IPS-NIHi7 (cell line): ENCODE measurements around the gene NOC4L.
"Not testable (repeated sequence)": the region's sequence is repeated elsewhere in the genome, so short reads cannot be mapped to it uniquely, and the experiment has no call there.

ENCODE experiments used
- DNase-seq: peaks from one replicate; pipeline ENCODE4 v3.0.0; 2012; ENCODE audit warnings: mixed read lengths; ENCODE audit errors: extremely low spot score

The NOC4L gene

DNA sequence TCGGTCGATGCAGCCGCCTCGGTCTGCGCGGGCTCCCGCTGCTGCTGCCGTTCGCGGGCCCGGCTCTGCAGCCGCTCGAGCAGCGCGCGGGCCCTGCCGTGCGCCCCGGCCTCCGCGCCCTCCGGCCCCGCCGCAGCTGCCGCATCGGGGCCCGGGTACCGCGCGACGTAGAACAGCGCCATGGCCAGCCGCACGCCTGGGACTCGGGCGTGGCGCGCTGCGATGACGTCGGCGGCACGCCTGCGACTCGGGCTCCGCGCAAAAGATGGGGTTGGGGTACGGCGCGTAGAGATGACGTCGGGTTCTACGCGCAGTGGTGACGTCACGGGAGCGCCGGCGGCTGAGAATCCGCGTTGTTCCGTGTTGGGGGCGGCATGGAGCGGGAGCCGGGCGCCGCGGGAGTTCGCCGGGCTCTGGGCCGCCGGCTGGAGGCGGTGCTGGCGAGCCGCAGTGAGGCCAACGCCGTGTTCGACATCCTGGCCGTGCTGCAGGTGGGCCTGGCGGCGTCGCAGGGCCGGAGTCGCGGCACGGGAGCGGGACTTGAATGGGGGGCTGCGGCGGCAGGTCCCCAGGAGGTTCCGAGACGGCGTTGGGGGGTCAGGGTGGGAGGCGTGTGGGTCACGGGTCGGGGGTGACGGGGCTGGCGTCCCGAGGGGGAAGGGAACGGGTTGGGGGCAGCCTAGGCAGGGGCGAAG, at the start of gene NOC4L, which contains the start of gene DDX51:
NOC4L (plus strand) TSS at position 343 of the 695 bp plus-strand sequence; CDS start at position 375, 32 bp downstream.
DDX51 (minus strand) TSS at position 205 of the 695 bp plus-strand sequence; CDS start at position 182, 23 bp downstream.
- DNase-seq = peak; percentile 98

GRCh38 chr12:132095520-132096409, 48.5 kb upstream of the NOC4L start:
- no peak for DNase-seq

- no peak for DNase-seq
These were observed 44.5 kb upstream of the NOC4L start for GRCh38 chr12:132099739-132100138.

GRCh38 chr12:132100306-132101065, 43.8 kb upstream of the NOC4L start:
- DNase-seq = no peak

DNA sequence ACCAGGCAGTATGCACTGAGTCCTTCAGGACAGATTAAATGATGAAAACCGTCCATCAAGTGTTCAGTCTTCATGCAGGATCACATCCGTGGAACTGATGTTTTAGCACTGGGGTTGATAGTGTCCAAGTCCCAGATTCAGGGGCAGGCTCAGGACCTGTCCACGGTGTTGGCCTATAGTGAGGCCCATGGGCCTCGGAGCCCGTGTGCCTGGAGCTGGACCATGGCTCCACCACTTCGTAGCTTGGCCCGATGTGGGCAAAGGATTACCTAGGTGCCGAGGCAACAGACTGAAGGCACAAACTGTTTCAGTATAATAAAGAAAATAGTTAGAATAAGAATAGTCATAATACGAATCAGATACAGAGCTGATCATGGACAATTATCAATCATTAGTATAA, 42.0 kb upstream of the NOC4L start:
- DNase-seq = no peak

GRCh38 chr12:132103072-132103471, 41.2 kb upstream of the NOC4L start:
- DNase-seq = not testable (repeated sequence)

GRCh38 chr12:132103542-132104308, 40.5 kb upstream of the NOC4L start:
- DNase-seq = no peak

- DNase-seq = no peak
These were observed 38.8 kb upstream of the NOC4L start for GRCh38 chr12:132105467-132105866.

- DNase-seq = no peak
These were observed 37.3 kb upstream of the NOC4L start for GRCh38 chr12:132106921-132107320.

- DNase-seq = peak; percentile 60
These were observed 35.9 kb upstream of the NOC4L start for GRCh38 chr12:132108211-132108832.

DNA sequence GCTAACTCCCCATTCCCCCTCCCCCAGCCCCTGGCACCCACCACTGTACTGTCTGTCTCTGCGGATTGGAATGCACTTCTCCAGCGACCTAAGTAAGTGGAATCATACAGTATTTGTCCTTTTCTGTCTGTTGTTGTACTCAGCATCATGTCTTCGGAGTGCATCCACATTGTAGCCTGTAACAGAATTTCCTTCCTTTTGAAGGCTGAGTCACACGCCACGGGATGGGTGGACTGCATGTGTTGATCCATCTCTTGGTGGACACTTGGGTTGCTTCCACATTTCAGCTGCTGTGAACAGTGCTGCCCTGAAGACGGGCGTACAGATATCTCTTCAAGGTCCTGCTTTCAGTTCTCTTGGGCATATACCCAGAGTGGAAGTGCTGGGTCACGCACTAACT, 34.5 kb upstream of the NOC4L start:
- DNase-seq = no peak

- DNase-seq = no peak
These were observed 33.6 kb upstream of the NOC4L start for GRCh38 chr12:132110677-132111076.

DNA sequence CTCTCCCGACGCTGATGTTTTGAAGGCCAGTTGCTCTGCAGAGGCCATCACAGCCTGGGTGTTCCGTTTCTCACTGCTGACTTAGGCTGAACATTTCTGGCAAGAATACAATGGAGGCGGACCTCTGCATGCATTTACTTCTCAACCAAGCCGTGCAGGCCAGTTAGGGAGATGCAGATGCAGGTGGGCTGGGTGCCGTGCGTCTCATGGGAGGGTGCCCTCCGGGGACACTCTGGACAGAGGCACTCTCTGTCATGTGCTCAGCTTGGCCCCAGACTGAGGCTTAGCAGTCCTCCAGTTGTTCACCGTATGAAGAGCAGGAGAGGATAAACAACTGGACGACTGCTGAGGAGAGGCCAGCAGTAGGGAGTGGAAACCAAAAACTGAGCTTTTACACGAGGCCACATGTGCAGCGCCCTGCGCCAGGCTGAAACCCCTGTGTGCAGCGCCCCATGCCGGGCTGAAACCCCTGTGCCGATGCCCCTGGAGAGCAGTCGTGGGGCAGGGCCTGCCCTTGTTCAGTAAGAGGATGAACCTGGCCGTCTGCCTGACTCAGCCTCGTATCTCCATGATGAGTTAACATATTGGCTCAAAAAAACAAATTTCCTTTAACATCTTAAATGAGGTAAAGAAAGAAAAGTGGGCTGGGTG, 32.5 kb upstream of the NOC4L start:
- no peak for DNase-seq

DNA sequence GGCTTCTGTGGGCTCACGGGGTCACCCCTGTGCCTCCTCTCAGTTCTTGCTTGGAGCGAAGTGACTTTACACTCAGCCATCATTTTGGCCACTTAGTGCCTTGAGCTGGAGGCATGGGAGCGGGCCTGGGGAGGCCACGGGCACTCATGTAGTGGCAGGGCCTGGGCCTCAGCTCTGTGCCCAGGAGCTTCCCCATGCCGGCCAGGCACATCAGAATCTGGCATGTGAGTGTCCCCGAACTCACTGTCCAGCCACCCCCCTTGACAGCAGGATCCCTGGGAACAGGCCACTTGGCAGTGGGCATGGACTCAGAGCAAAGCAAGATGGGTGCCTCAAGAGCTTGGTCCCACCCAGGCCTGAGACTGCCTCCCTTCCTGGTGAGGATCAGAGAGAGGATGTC, 29.6 kb upstream of the NOC4L start:
- no peak for DNase-seq

GRCh38 chr12:132115500-132115899, 28.8 kb upstream of the NOC4L start:
- DNase-seq = no peak

- DNase-seq = no peak
These were observed 27.3 kb upstream of the NOC4L start for GRCh38 chr12:132116709-132117557.

- DNase-seq = peak; percentile 59
These were observed 26.7 kb upstream of the NOC4L start for GRCh38 chr12:132117558-132117875.

GRCh38 chr12:132118876-132119275, 25.4 kb upstream of the NOC4L start:
- DNase-seq = no peak

- DNase-seq = no peak
These were observed 23.0 kb upstream of the NOC4L start for GRCh38 chr12:132121283-132121682.
